Gastroesophageal sphincter (tissue), 4 donors: ENCODE data around the gene ABLIM2. TPM values are rescaled to one million over a fixed set of nuclear protein-coding genes. Genes with fewer than 3 reads are reported as not detected.

Experiments
- ATAC-seq: fragments of 150-250 bp; one replicate; pipeline ENCODE4 v1.9.1; 2016; ENCODE audit warnings: mild to moderate bottlenecking, moderate library complexity
- H3K27ac ChIP-seq, 4 donors: fragments of 200-600 bp; sonication (generic) in 3 of 4; 1 replicate in 3 of 4; 2 replicates in 1 of 4; pipeline ENCODE4 v1.5.1; 2016 to 2019
- H3K27me3 ChIP-seq: fragments of 200-600 bp; sonication (generic); one replicate; pipeline ENCODE4 v1.5.1; 2019
- H3K36me3 ChIP-seq, 2 donors: fragments of 200-600 bp; sonication (generic); one replicate each; pipeline ENCODE4 v1.5.1; 2019; ENCODE audit warnings: control low read depth in 1 of 2
- H3K4me1 ChIP-seq, 3 donors: fragments of 200-600 bp; sonication (generic); 1 replicate in 2 of 3; 2 replicates in 1 of 3; pipeline ENCODE4 v1.5.1; 2016 to 2019; ENCODE audit warnings: control low read depth in 2 of 3
- H3K4me3 ChIP-seq, 2 donors: fragments of 200-600 bp; sonication (generic); one replicate each; pipeline ENCODE4 v1.5.1; 2019; ENCODE audit warnings: mild to moderate bottlenecking in 1 of 2, moderate library complexity in 1 of 2
- H3K9me3 ChIP-seq, 3 donors: fragments of 200-600 bp; sonication (generic); one replicate each; pipeline ENCODE4 v1.5.1; 2017 to 2019; ENCODE audit warnings: control low read depth in 2 of 3
- EP300 ChIP-seq: sonication (generic); formaldehyde crosslinking; IDR thresholded peaks from one replicate; pipeline ENCODE4 v1.6.1; 2017; ENCODE audit warnings: antibody characterized with exemption, mild to moderate bottlenecking
- POLR2A ChIP-seq, 2 donors: fragments of 450-650 bp; IDR thresholded peaks; one replicate each; pipeline ENCODE4 v1.6.1; 2017; ENCODE audit warnings: antibody characterized with exemption in 2 of 2, mild to moderate bottlenecking in 2 of 2, moderate library complexity in 1 of 2
- POLR2AphosphoS5 ChIP-seq: sonication (generic); formaldehyde crosslinking; IDR thresholded peaks from one replicate; pipeline ENCODE4 v1.6.1; 2017; ENCODE audit warnings: antibody characterized with exemption
- WGBS, 2 donors: methylation state at CpG; one replicate each; pipeline ENCODE4 v1.1.5; 2018; ENCODE audit warnings: low coverage in 1 of 2; 5-methylcytosine and 5-hydroxymethylcytosine counted together
- total RNA-seq, 4 donors: library from RNA; depleted of rRNA; stranded (reverse); fragments of >200 nt; gene quantifications; one replicate each; pipeline ENCODE4 v1.1.0, GENCODE V29; 2016
- TF ChIP-seq, protein P1 (sequence below), 4 experiments: fragments of 200-600 bp in 2 of 4; fragments of 450-650 bp in 2 of 4; sonication (generic) in 1 of 4; IDR thresholded peaks; one replicate each; pipeline ENCODE4 v1.5.1; 2017 to 2019; ENCODE audit warnings: antibody characterized with exemption in 4 of 4, mild to moderate bottlenecking in 2 of 4, moderate library complexity in 2 of 4

The ABLIM2 gene
- total RNA-seq, 4 donors from 2014 or later = 5.0 to 13.5 (median 8.0) TPM

DNA sequence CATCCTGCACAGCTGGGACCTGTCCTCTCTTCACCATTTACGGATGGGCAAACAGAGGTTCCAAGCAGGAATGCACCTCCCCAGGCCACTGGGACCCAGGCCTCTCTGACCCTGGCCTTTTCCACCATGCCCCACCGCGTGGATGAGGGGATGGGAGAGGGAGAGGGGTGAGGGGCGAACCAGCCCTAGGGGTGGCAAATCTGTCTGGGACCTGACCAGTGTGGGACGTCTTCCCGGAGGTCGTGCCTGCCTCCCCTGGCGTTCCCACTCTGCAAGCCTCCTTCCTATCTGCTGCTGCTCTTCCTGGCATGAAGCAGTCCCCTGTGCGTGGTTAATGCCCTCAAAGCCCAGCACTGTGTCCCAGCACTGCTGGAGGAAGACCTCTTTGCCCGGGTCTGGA, 35.9 kb downstream of the ABLIM2 start:
- TF ChIP-seq POLR2AphosphoS5 (no peak), POLR2A (IDR thresholded peaks at IDR 0.05) (no peak), EP300 (no peak)
- TF ChIP-seq, protein P1, sequence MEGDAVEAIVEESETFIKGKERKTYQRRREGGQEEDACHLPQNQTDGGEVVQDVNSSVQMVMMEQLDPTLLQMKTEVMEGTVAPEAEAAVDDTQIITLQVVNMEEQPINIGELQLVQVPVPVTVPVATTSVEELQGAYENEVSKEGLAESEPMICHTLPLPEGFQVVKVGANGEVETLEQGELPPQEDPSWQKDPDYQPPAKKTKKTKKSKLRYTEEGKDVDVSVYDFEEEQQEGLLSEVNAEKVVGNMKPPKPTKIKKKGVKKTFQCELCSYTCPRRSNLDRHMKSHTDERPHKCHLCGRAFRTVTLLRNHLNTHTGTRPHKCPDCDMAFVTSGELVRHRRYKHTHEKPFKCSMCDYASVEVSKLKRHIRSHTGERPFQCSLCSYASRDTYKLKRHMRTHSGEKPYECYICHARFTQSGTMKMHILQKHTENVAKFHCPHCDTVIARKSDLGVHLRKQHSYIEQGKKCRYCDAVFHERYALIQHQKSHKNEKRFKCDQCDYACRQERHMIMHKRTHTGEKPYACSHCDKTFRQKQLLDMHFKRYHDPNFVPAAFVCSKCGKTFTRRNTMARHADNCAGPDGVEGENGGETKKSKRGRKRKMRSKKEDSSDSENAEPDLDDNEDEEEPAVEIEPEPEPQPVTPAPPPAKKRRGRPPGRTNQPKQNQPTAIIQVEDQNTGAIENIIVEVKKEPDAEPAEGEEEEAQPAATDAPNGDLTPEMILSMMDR (IDR thresholded peaks at IDR 0.05) = no peak
- WGBS, 2 donors = 95% methylated on average over 5 of the region's 10 CpGs; no CpG with 5 or more reads in 1 of the 2 donors
- Histone ChIP-seq H3K9me3 (no peaks in the 10 kb centered on the region), H3K27ac (no peak overlapping the region), H3K27me3 (no peaks in the 10 kb centered on the region), H3K4me1 (no peaks in the 10 kb centered on the region), H3K4me3 (no peak overlapping the region), H3K36me3 (no peaks in the 10 kb centered on the region)
- no peak for ATAC-seq

DNA sequence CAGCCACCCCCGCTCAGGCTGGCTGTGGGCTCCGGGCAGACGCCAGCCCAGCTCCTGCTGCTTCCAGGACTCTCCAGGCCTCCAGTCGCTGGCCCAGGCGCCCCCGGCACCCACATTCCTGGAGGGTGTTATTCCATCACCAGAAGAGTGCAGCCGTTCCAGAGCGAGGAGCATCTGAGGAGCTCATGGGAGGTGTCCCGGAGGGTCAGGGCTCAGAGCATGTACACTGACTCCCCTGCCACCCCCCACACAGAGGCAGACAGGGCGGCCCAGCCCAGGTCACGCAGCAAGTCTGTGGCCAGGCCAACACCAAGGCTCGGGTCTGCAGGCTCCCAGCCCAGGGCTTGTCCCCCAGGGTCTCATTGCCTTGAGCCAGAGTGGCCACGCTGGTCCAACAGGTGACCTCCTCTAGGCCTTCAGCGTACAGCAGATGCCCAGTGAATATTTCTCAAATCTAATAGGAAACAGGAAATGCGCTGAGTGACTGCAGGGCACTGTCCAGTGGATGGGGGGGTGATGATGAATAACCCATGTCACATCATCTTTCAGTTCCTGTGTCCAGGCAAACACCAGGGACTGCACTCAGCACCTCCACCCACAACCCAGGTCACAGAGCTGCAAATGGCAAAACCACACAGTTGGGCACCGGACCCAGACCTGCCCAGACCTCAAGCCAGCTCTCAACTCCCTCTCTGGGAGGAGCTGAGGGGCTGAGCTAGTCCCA, 37.2 kb downstream of the ABLIM2 start:
- peaks cover 0 to 5% (median 0%) of the 10 kb centered on the region in 3 donors for H3K4me1 ChIP-seq
- no peaks in the 10 kb centered on the region for H3K36me3 ChIP-seq
- TF ChIP-seq POLR2A (IDR thresholded peaks at IDR 0.05) = no peak
- TF ChIP-seq, protein P1 (IDR thresholded peaks at IDR 0.05) = no peak
- TF ChIP-seq POLR2AphosphoS5 = no peak
- no peak for TF ChIP-seq EP300
- ATAC-seq = no peak
- no peak overlapping the region for H3K27ac ChIP-seq
- no CpG with 5 or more reads among the region's 16 CpGs for WGBS, 2 donors
- no peaks in the 10 kb centered on the region for H3K9me3 ChIP-seq
- H3K4me3 ChIP-seq = no peak overlapping the region
- no peaks in the 10 kb centered on the region for H3K27me3 ChIP-seq

DNA sequence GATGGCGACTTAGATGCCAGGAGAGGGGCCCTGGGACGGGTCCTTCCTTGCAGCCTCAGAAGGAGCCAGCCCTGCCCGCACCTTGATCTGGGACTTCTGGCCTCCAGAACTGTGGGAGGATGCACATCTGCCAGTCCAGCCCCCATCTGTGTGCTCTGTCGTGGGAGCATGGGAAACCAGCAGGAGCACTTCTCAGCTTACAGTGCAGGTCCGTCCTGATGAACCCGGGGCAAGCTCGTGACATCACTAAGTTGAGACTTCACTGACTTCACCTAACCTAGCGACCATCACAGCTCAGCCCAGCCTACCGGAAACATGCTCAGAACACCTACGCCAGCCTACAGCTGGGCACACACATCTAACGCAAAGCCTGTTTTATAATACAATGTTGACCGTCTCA, 38.1 kb downstream of the ABLIM2 start:
- Histone ChIP-seq H3K27ac (no peak overlapping the region), H3K9me3 (no peaks in the 10 kb centered on the region), H3K4me3 (no peak overlapping the region), H3K36me3 (no peaks in the 10 kb centered on the region), H3K27me3 (no peaks in the 10 kb centered on the region), H3K4me1 (peaks cover 0 to 5% (median 0%) of the 10 kb centered on the region in 3 donors)
- no peak for TF ChIP-seq POLR2A (IDR thresholded peaks at IDR 0.05)
- TF ChIP-seq POLR2AphosphoS5 = no peak
- no peak for TF ChIP-seq EP300
- TF ChIP-seq, protein P1 (IDR thresholded peaks at IDR 0.05) = no peak
- WGBS, 2 donors = 74% methylated on average over 7 of the region's 12 CpGs; no CpG with 5 or more reads in 1 of the 2 donors
- ATAC-seq = no peak

DNA sequence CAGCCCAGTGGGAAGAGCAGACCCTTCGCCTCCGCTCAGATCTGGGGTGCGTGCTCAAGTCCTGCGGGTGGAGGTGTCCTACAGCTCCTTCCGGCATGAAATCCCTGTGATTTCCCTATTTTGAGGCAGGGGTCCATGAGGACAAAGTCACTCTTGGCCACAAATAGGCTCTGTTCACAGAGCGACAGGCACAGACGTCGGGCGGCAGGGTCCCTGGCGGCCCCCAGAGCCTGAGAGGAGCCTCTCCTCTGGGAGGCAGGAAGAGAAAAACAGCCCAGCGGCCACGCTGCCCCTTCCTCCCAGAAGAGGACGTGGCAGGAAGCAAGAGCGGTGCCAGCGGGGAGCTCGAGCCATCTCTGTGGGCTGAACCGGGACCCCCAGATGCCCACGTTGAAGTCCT, 38.7 kb downstream of the ABLIM2 start:
- no peaks in the 10 kb centered on the region for H3K36me3 ChIP-seq
- no peak overlapping the region for H3K27ac ChIP-seq
- H3K9me3 ChIP-seq = no peaks in the 10 kb centered on the region
- no peak overlapping the region for H3K4me3 ChIP-seq
- WGBS, 2 donors = no CpG with 5 or more reads among the region's 18 CpGs
- no peaks in the 10 kb centered on the region for H3K27me3 ChIP-seq
- no peak for ATAC-seq
- peaks cover 0 to 5% (median 0%) of the 10 kb centered on the region in 3 donors for H3K4me1 ChIP-seq
- TF ChIP-seq POLR2AphosphoS5 = no peak
- no peak for TF ChIP-seq EP300
- TF ChIP-seq POLR2A (IDR thresholded peaks at IDR 0.05) = no peak
- TF ChIP-seq, protein P1 (IDR thresholded peaks at IDR 0.05) = no peak

DNA sequence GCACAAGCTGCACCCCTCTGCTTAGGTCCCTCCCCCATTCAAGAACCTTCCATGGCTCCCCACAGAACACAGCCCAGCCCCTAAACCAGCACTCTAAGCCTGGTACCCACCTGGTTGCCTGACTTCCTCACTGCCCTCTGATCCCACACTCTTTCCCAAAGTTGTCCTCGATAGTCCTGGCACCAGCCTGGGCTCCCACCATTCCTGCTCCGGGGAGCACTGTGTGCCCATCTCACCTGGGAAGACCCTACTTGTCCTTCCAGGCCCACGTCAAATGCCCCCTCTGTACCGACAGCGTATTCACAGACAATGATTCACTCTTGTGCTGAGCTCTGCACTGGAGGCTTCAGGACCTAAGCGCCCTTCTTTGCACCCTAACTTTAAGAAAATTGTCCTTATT, 40.1 kb downstream of the ABLIM2 start:
- Histone ChIP-seq H3K4me3 (no peak overlapping the region), H3K36me3 (no peaks in the 10 kb centered on the region), H3K9me3 (no peaks in the 10 kb centered on the region), H3K4me1 (peaks cover 0 to 12% (median 0%) of the 10 kb centered on the region in 3 donors), H3K27me3 (no peaks in the 10 kb centered on the region), H3K27ac (no peak overlapping the region)
- no peak for TF ChIP-seq EP300
- TF ChIP-seq POLR2AphosphoS5 = no peak
- TF ChIP-seq POLR2A (IDR thresholded peaks at IDR 0.05) = no peak
- TF ChIP-seq, protein P1 (IDR thresholded peaks at IDR 0.05) = no peak
- ATAC-seq = no peak
- WGBS, 2 donors = 96% methylated on average over 4 of the region's 6 CpGs; no CpG with 5 or more reads in 1 of the 2 donors
